ENCODE measurements around the gene SLC27A2. TPM values are rescaled to one million over a fixed set of nuclear protein-coding genes. Genes with fewer than 3 reads are reported as not detected.

Gene SLC27A2
- total and polyA plus RNA-seq, 2 donors from 2014 or later, result 26.5 to 31.2 TPM

DNA sequence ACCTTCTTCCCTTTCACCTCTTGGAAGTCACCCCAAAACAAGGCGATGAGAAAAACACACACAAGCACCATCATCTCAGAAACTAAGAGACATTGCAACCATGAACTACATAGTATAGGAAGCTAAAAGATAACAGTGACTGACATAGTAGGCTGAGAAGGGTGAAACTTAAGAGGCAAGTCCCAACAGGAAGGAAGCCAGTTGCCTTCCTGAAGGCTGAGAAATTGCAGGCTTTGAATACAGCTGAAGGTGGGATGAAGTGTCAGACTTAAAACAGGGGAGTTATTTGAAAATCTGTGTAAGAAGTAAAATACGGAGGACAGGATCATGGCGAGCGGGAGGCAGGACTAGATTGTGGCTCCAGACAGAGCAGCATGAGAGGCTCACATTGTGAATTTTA is 27.8 kb downstream of the SLC27A2 start:
- TF ChIP-seq, protein P1, sequence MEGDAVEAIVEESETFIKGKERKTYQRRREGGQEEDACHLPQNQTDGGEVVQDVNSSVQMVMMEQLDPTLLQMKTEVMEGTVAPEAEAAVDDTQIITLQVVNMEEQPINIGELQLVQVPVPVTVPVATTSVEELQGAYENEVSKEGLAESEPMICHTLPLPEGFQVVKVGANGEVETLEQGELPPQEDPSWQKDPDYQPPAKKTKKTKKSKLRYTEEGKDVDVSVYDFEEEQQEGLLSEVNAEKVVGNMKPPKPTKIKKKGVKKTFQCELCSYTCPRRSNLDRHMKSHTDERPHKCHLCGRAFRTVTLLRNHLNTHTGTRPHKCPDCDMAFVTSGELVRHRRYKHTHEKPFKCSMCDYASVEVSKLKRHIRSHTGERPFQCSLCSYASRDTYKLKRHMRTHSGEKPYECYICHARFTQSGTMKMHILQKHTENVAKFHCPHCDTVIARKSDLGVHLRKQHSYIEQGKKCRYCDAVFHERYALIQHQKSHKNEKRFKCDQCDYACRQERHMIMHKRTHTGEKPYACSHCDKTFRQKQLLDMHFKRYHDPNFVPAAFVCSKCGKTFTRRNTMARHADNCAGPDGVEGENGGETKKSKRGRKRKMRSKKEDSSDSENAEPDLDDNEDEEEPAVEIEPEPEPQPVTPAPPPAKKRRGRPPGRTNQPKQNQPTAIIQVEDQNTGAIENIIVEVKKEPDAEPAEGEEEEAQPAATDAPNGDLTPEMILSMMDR (IDR thresholded peaks at IDR 0.05; ENCODE audit: borderline replicate concordance, extremely low read depth, insufficient read depth), result no peak
- H3K4me3 ChIP-seq (ENCODE audit: low read length in 3 of 3), result no peak overlapping the region
- no peak overlapping the region for H3K27ac ChIP-seq (ENCODE audit: low read depth in 2 of 2, low read length in 2 of 2)
- intact Hi-C loops (cut with DNase I), result no loop called here
- H3K4me1 ChIP-seq (ENCODE audit: control insufficient read depth in 2 of 3, insufficient read depth in 2 of 3, low read depth in 1 of 3, low read length in 3 of 3), result no peaks in the 10 kb centered on the region
- H3K27me3 ChIP-seq (ENCODE audit: control insufficient read depth, insufficient read depth, low read length), result no peaks in the 10 kb centered on the region
- peaks cover 0 to 16% (median 3%) of the 10 kb centered on the region in 3 donors for H3K36me3 ChIP-seq (ENCODE audit: control insufficient read depth in 2 of 3, insufficient read depth in 3 of 3, low read length in 3 of 3)
- FAIRE-seq, result no peak
- DNase-seq, result no peak
- H3K9ac ChIP-seq (ENCODE audit: low read length in 3 of 3), result no peak overlapping the region
- H3K9me3 ChIP-seq (ENCODE audit: control insufficient read depth in 2 of 3, insufficient read depth in 1 of 3, low read length in 3 of 3), result peaks cover 0 to 5% (median 0%) of the 10 kb centered on the region in 3 donors

DNA sequence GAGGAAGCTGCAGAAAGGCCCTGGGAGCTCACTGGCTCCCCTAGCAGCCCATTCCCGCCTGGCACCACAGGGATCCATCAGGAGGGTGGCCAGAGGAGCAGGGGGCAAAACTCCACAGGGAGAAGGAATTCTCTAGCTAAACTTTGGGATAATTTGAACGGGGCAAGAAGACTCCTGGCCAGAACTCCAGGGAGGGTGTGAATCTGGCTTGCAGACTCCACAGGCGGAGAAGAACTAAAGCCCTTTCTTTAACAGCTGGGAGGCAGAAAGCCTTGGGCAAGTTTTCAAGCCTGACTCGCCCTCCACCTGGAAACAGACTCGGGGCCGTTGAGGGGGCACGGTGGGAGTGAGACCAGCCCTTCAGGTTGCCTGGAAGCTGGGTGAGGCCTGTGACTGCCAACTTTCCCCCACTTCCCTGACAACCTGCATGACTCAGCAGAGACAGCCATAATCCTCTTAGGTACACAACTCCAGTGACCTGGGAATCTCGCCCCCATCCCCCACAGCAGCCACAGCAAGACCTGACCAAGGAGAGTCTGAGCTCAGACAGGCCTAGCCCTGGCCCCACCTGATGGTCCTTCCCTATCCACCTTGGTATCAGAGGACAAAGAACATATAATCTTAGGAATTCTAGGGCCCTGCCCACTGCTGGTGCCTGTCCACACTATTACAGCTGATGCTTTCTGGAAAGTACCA is 28.6 kb downstream of the SLC27A2 start:
- FAIRE-seq (no peak), DNase-seq (peak in 1 of 5 donors; percentile 64)
- Histone ChIP-seq H3K36me3 (ENCODE audit: control insufficient read depth in 2 of 3, insufficient read depth in 3 of 3, low read length in 3 of 3) (peaks cover 0 to 16% (median 3%) of the 10 kb centered on the region in 3 donors), H3K27me3 (ENCODE audit: control insufficient read depth, insufficient read depth, low read length) (no peaks in the 10 kb centered on the region), H3K27ac (ENCODE audit: low read depth in 2 of 2, low read length in 2 of 2) (no peak overlapping the region), H3K4me1 (ENCODE audit: control insufficient read depth in 2 of 3, insufficient read depth in 2 of 3, low read depth in 1 of 3, low read length in 3 of 3) (no peaks in the 10 kb centered on the region), H3K9me3 (ENCODE audit: control insufficient read depth in 2 of 3, insufficient read depth in 1 of 3, low read length in 3 of 3) (peaks cover 0 to 5% (median 0%) of the 10 kb centered on the region in 3 donors), H3K9ac (ENCODE audit: low read length in 3 of 3) (no peak overlapping the region), H3K4me3 (ENCODE audit: low read length in 3 of 3) (no peak overlapping the region)
- intact Hi-C loops (cut with DNase I), result no loop called here
- TF ChIP-seq, protein P1 (IDR thresholded peaks at IDR 0.05; ENCODE audit: borderline replicate concordance, extremely low read depth, insufficient read depth), result no peak

DNA sequence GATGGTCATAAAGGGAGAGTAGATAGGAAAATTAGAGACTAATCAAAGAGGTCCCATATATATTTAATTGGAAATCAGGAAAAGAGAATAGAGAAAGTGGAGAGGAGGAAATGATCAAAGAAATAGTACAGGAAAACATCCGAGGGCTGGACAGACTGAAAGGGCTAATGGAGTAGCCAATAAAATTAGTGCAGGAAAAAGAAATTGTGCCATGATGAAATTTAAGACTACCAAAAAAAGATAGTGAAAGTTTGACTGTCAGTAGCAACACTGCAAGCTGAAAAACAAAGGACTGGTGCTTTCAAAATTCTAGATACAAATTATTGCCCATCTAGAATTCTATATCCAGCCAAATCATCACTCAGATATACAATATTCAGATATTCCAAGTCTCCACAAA is 36.3 kb downstream of the SLC27A2 start:
- TF ChIP-seq, protein P1 (IDR thresholded peaks at IDR 0.05; ENCODE audit: borderline replicate concordance, extremely low read depth, insufficient read depth), result no peak

More for the DNA sequence above, 36.3 kb downstream of the SLC27A2 start:
- H3K4me3 ChIP-seq (ENCODE audit: low read length in 3 of 3), result no peak overlapping the region
- H3K9me3 ChIP-seq (ENCODE audit: control insufficient read depth in 2 of 3, insufficient read depth in 1 of 3, low read length in 3 of 3), result no peaks in the 10 kb centered on the region
- H3K9ac ChIP-seq (ENCODE audit: low read length in 3 of 3), result no peak overlapping the region
- no peaks in the 10 kb centered on the region for H3K4me1 ChIP-seq (ENCODE audit: control insufficient read depth in 2 of 3, insufficient read depth in 2 of 3, low read depth in 1 of 3, low read length in 3 of 3)
- FAIRE-seq (no peak), DNase-seq (no peak)
- H3K27me3 ChIP-seq (ENCODE audit: control insufficient read depth, insufficient read depth, low read length), result no peaks in the 10 kb centered on the region
- no peak overlapping the region for H3K27ac ChIP-seq (ENCODE audit: low read depth in 2 of 2, low read length in 2 of 2)
- intact Hi-C loops (cut with DNase I), result no loop called here
- no peaks in the 10 kb centered on the region for H3K36me3 ChIP-seq (ENCODE audit: control insufficient read depth in 2 of 3, insufficient read depth in 3 of 3, low read length in 3 of 3)
